COLO668 (cell line): ENCODE results near the gene KLHL17.
A peak's percentile ranks its signal among the peaks of the same experiment; 100 is the strongest.
"Not testable (repeated sequence)": the region's sequence is repeated elsewhere in the genome, so short reads cannot be mapped to it uniquely, and the experiment has no call there.

ENCODE experiments used
- DNase-seq: peaks from one replicate; lab custom pipeline; 2025; ENCODE audit not compliant: unreplicated experiment; lab: John Stamatoyannopoulos, UW

KLHL17 gene

GRCh38 chr1:978835-979743 is 18.7 kb downstream of the KLHL17 start:
- no peak for DNase-seq

DNA sequence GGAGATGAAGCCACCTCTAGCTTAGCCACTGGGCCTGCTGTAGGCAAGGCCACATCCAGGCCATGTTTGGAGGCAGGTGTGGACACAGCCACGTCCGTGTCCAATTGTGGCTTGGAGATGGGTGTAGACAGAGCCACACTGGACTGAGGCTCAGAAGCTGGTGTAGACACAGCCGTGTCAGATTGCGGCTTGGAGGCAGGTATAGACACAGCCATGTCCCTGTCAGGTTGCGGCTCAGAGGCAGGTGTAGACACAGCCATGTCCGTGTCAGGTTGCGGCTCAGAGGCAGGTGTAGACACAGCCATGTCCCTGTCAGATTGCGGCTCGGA is 19.3 kb downstream of the KLHL17 start:
- no peak for DNase-seq

GRCh38 chr1:980137-980571 is 19.8 kb downstream of the KLHL17 start:
- no peak for DNase-seq

DNA sequence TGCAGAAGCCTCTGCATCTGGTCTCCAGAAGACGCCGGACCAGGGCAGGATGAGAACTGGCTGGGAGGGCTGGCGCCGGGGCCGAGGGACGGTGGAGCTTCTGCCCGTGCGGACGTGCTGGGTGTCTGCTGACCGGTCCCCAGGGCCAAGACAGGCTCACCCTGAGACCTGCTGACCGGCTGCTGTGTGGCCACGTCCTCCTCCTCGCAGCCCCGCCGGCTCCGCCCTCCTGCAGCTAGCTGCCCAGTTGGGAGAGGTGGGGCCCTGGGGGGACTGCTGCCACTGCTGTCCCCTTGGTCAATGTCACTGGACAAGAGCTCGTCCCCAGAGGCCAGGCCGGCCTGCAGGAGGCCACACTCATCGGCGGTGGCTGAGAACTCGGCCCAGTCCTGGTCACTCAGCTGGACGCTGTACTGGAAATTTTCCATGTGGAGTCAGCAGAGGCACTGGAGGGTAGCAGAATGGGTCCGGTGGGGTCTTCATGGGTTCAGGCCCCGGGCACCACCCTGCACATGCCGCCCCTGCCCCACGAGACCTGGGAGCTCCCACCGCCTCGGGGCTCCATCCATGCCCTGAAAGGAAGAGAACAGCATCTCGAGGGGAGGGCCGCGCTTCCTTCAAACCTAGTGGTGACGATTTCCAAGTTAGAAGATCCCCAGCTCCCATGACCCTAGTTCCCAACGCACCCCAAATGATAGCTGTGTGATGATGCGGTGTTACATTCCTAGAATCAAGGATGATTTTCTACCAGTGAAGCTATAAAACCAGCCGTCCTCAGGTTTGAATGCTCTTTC is 20.4 kb downstream of the KLHL17 start:
- no peak for DNase-seq

DNA sequence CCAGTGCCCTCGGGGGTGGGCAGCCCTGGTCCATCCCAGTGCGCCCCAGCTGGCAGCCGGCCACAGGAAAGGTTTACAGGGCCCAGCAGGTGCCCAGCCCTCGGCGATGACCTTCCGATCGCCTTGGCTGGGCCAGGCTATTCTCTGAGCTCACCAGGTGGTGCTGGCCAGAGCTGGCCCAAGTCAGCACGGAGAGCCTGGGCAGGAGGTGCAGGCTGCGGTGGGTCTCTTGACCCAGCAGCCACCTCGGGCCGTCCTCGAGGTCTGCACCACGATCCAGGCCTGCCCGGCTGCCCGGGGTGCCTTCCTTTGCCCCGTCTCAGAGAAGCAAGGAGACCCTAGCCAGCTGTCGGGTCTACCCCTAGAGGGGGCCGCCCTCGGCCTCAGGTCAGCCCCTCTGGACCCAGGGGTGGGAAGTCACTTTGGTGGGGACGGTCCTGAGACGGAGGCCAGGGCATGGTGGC is 21.1 kb downstream of the KLHL17 start:
- no peak for DNase-seq

DNA sequence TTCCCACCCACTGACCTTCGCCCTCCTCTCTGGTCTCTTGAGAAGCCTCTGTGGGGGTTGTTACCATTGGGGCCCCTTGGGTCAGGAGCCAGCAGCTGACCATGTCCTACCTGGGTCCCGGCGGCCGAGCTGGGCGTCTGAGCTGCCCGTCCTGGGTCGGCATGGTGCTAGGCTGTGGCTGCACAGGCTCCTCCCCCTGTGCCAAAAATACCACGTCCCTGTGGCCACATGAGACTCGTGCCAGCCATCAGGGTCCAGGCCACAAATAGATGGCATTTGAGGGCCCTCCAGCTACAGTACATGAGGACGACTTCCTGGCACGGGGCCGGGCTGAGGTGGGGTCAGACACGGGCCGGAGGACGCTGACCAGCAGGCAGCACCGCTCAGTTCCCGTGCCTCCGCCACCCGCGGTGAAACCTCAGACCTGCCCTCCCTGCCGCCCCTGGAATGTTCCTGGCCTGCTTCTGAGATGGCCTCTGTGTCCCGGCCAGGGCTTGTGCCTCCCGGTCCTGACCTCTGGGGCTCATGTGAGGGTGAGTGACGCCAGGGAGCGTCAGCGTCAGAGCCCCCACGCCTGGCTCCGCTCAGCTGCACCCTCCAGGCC is 21.7 kb downstream of the KLHL17 start, which contains the start of gene PERM1:
Gene PERM1, minus strand, starts transcription at position 139 of the 604 bp plus-strand sequence. CDS start 1,064 bp downstream, outside the sequence.
- no peak for DNase-seq

DNA sequence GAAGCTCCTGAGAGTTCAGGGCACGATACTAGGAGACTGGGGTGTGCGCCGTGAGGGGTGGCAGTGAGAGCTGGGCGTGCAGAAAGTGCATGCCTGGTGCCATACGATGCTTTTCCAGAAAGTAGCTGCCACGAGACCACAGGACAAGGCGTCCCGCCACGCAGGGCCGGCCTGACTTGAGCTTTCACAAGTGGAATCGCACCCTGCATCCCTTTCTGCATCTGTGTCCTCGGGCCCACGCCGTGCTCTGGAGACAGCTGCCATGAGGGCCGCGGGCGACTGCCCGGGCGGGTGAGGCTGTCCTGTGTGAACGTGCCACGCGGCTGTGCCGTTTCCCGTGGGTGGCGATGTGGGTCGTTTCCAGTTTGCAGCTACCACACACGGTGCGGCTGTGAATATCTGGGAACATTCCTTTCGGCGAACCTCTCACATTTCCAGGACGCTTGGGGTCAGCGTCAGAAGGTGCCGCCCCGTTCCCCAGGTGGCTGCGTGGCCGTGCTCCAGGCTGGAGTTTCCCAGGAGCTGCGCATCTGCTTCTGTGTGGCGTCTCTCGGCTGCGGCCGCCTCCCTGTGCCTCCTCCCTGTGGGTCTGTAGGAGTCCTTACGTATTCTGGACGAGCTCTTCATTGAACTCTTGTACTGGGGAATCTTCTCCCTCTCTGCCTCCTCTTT is 22.5 kb downstream of the KLHL17 start:
- DNase-seq = peak; percentile 38

DNA sequence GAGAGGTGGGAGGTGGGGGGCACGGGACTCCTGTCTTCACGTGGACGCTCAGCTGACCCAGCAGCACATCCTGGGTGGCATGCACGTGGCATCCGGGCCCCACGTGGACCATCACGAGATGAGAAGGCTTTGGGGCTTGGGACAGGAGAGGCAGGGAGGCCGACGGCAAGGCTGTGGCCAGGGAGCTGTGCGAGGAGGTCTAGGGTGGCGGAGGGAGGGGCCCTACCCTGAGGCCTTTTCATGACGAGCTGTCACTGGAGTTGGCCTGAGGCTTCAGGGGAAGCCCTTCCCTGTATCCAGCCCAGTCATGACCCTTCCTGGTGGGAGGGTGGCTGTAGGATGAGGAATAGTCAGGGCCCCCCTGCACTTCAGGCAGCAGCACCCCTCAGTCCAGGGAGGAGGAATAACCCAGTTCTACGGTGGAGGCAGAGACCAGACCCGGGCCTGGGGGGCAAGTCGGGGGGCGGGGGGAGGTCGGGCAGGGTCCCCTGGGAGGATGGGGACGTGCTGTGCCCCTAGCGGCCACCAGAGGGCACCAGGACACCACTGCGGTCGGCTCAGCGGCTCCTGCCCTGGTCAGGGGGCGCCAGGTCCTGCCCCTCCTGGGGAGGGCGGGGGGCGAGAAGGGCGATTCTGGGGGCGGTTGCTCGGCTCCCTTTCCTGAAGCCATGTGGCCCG is 23.6 kb downstream of the KLHL17 start:
- DNase-seq = peak; percentile 52

DNA sequence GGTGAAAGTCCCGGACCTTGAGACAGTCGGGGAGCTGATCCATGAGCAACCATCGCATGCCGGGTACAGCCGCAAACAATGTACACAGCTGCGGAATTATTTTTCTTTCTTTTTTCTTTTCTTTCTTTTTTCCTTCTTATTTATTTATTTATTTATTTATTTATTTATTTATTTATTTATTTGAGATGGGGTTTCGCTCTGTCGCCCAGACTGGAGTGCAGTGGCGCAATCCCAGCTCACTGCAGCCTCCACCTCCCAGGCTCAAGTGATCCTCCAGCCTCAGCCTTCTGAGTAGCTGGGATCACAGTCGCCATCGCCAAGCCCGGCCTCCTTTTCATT is 24.1 kb downstream of the KLHL17 start:
- no peak for DNase-seq

- no peak for DNase-seq
These were observed 24.7 kb downstream of the KLHL17 start for GRCh38 chr1:985126-985525.

DNA sequence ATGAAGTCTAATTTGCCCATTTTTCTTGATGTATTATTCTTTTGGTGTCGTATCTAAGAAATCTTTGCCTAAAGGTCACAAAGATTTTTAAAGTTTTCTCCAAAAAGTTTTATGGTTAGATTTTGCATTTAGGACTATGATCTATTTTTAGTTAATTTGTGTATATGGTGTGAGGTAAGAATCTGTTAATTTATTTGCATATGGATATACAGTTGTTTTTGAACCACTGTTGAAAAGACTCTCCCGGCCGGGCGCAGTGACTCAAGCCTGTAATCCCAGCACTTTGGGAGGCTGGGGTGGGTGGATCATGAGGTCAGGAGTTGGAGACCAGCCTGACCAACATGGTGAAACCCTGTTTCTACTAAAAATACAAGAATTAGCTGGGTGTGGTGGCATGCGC is 27.7 kb downstream of the KLHL17 start:
- DNase-seq = not testable (repeated sequence)

- DNase-seq = not testable (repeated sequence)
These were observed 30.9 kb downstream of the KLHL17 start for GRCh38 chr1:991275-991674.

- no peak for DNase-seq
These were observed 31.5 kb downstream of the KLHL17 start for GRCh38 chr1:991895-992294.

DNA sequence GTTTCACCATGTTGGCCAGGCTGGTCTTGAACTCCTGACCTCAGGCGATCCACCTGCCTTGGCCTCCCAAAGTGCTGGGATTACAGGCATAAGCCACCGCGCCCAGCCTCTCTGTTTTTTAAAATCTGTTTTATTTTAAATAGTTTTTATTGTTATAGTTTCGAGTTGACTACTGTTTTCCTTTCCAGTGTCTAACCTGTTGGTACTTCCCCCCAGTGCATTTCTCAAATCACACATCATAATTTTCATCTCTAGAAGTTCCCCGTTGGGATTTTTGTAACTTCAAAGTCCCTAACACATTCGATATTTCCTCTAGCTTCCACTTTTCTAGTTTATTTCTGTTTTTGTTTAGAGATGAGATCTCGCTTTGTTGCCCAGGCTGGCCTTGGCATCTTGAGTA is 32.0 kb downstream of the KLHL17 start:
- DNase-seq = no peak

DNA sequence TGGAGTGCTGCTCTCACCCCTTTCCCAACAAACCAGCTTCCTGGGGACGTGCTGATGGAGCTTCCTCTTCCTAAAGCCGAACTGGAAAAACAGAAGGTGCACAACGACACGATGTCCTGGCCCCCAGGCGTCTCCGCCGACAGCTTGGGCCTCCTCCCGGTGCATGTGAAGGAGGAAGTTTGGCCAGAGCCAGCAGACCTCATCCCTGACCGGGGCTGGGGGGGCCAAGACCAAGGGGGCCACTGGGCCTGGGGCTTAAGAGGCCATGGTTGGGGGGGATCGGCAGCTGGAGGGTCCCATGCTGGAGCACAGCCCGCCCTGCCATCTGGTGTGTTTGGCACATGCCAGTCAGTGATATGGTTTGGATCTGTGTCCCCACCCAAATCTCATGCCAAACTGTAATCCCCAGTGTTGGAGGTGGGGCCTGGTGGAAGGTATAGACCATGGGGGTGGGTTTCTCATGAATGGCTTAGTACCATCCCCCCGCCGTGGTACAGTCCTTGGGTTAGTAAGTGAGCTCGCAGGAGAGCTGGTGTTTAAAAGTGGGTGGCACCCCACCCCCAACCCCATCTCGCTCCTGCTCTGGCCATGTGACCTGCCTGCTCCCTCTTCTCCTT is 33.1 kb downstream of the KLHL17 start:
- DNase-seq = no peak

- not testable (repeated sequence) for DNase-seq
These were observed 34.2 kb downstream of the KLHL17 start for GRCh38 chr1:994546-994945.

DNA sequence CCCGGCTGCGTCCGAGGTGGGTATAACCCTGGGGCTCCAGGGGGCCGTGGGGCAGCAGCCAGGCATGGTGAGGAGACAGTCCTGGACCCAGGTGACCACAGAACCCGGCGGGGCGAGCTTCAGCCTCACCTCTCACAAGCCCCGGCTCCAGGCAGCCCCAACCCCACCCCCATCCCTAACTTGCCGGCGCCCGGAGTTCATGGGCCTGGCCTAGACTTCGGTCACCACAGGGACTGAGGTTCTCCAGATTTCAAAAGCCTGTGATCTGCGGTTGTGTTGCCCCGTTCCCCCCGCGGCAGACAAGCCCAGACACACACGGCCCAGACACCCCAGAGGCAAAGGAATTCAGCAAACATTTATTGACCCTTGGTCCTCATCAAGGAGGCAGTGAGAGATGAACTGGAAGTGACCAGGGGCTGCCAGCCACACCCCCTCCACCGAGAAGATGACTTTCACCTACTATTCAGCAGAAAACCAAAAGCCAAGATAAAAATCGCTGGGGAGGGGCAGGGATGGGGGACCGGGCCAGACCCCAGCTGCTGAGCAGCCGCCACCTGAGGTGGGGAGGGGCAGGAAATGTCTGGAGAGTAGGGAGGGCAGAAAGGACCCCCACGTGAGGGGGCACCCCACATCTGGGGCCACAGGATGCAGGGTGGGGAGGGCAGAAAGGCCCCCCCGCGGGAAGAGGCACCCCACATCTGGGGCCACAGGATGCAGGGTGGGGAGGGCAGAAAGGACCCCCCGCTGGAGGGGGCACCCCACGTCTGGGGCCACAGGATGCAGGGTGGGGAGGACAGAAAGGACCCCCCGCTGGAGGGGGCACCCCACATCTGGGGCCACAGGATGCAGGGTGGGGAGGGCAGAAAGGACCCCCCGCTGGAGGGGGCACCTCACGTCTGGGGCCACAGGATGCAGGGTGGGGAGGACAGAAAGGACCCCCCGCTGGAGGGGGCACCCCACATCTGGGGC is 35.6 kb downstream of the KLHL17 start:
- no peak for DNase-seq

- DNase-seq = no peak
These were observed 36.7 kb downstream of the KLHL17 start for GRCh38 chr1:996851-997712.
